GM23338 (cell line): Measurements from ENCODE around the gene GPR137C. TPM values are rescaled to one million over a fixed set of nuclear protein-coding genes. Genes with fewer than 3 reads are reported as not detected.

Experiments used
- ATAC-seq: fragments of 200-7000 bp; cut with Tn5 transposase; 3 replicates; pipeline ENCODE4 v1.9.1; 2020
- DNase-seq: peaks from one replicate; pipeline ENCODE4 v3.0.0-alpha.2; 2015; ENCODE audit warnings: low spot score
- H2AFZ ChIP-seq: fragments of 200-600 bp; sonication (generic); 2 replicates; pipeline ENCODE4 v1.8.0; 2016; ENCODE audit warnings: antibody characterized with exemption, mild to moderate bottlenecking, moderate library complexity
- H3F3A ChIP-seq: fragments of 200-600 bp; sonication (generic); replicated peaks from 2 replicates; pipeline ENCODE4 v1.8.0; 2017; ENCODE audit warnings: antibody characterized with exemption, mixed run types, low read depth
- H3K27ac ChIP-seq: fragments of 200-600 bp; sonication (generic); 2 replicates; pipeline ENCODE4 v1.6.1; 2016; ENCODE audit warnings: low read depth
- H3K27me3 ChIP-seq: fragments of 200-600 bp; sonication (generic); 2 replicates; pipeline ENCODE4 v1.8.0; 2016; ENCODE audit warnings: mild to moderate bottlenecking, mixed run types, moderate library complexity; ENCODE audit not compliant: insufficient read depth
- H3K36me3 ChIP-seq: fragments of 200-600 bp; sonication (generic); 2 replicates; pipeline ENCODE4 v1.8.0; 2016; ENCODE audit warnings: mild to moderate bottlenecking; ENCODE audit not compliant: insufficient read depth
- H3K4me1 ChIP-seq: fragments of 200-600 bp; sonication (generic); 2 replicates; pipeline ENCODE4 v1.8.0; 2016; ENCODE audit warnings: mild to moderate bottlenecking, moderate library complexity; ENCODE audit not compliant: insufficient read depth
- H3K4me2 ChIP-seq: fragments of 200-600 bp; sonication (generic); 2 replicates; pipeline ENCODE4 v1.7.1; 2017; ENCODE audit warnings: mixed run types
- H3K4me3 ChIP-seq: fragments of 200-600 bp; sonication (generic); 2 replicates; pipeline ENCODE4 v1.6.1; 2016; ENCODE audit warnings: mixed run types
- H3K79me2 ChIP-seq: fragments of 200-600 bp; sonication (generic); replicated peaks from 2 replicates; pipeline ENCODE4 v1.8.0; 2017; ENCODE audit warnings: mild to moderate bottlenecking; ENCODE audit not compliant: insufficient read depth
- H3K9me2 ChIP-seq: fragments of 200-600 bp; sonication (generic); 2 replicates; pipeline ENCODE4 v1.8.0; 2017; ENCODE audit not compliant: insufficient read depth
- H4K20me1 ChIP-seq: fragments of 200-600 bp; sonication (generic); replicated peaks from 2 replicates; pipeline ENCODE4 v1.8.0; 2017; ENCODE audit warnings: mild to moderate bottlenecking; ENCODE audit not compliant: insufficient read depth
- H3K27ac Mint-ChIP-seq: 2 replicates; pipeline ENCODE4 v1.8.0; 2020; ENCODE audit warnings: inconsistent platforms, mild to moderate bottlenecking, moderate library complexity, mixed read lengths
- H3K27me3 Mint-ChIP-seq: 3 replicates; pipeline ENCODE4 v1.8.0; 2022; ENCODE audit warnings: low read depth, mild to moderate bottlenecking, moderate library complexity, mixed read lengths, inconsistent platforms; ENCODE audit not compliant: insufficient read depth, poor library complexity
- H3K36me3 Mint-ChIP-seq: 3 replicates; pipeline ENCODE4 v1.8.0; 2021; ENCODE audit warnings: low read depth, mild to moderate bottlenecking, inconsistent platforms, moderate library complexity, mixed read lengths
- H3K4me1 Mint-ChIP-seq: 3 replicates; pipeline ENCODE4 v1.8.0; 2020; ENCODE audit warnings: mild to moderate bottlenecking, inconsistent platforms, mixed read lengths
- H3K4me3 Mint-ChIP-seq: 3 replicates; pipeline ENCODE4 v1.8.0; 2021; ENCODE audit warnings: moderate library complexity, mild to moderate bottlenecking, inconsistent platforms, mixed read lengths
- H3K9me3 Mint-ChIP-seq: 3 replicates; pipeline ENCODE4 v1.8.0; 2020; ENCODE audit warnings: moderate library complexity, mild to moderate bottlenecking, inconsistent platforms, mixed read lengths
- CREB1 ChIP-seq: fragments of 250-450 bp; sonication (Bioruptor Pico); IDR thresholded peaks from 2 replicates; pipeline ENCODE4 v1.5.0; 2020; ENCODE audit warnings: low read depth, mild to moderate bottlenecking, moderate library complexity
- ETS1 ChIP-seq: IDR thresholded peaks from 2 replicates; pipeline ENCODE4 v1.6.1; 2016; ENCODE audit warnings: antibody characterized with exemption
- EZH2phosphoT487 ChIP-seq: fragments of 200-600 bp; sonication (generic); IDR thresholded peaks from one replicate; pipeline ENCODE4 v1.8.1; 2018; ENCODE audit warnings: antibody characterized with exemption; ENCODE audit not compliant: unreplicated experiment
- JUNB ChIP-seq: IDR thresholded peaks from one replicate; pipeline ENCODE4 v1.6.1; 2016; ENCODE audit warnings: antibody characterized with exemption; ENCODE audit not compliant: unreplicated experiment
- NANOG ChIP-seq: IDR thresholded peaks from 2 replicates; pipeline ENCODE4 v1.6.1; 2016; ENCODE audit warnings: antibody characterized with exemption, borderline replicate concordance
- POLR2AphosphoS5 ChIP-seq: IDR thresholded peaks from 2 replicates; pipeline ENCODE4 v1.6.1; 2016; ENCODE audit warnings: antibody characterized with exemption, low read depth
- STAT1 ChIP-seq: IDR thresholded peaks from one replicate; pipeline ENCODE4 v1.6.1; 2016; ENCODE audit warnings: antibody characterized with exemption; ENCODE audit not compliant: unreplicated experiment
- ZNF114 ChIP-seq: fragments of 250-450 bp; sonication (Bioruptor Pico); IDR thresholded peaks from 2 replicates; pipeline ENCODE4 v1.5.0; 2020; ENCODE audit warnings: mild to moderate bottlenecking, moderate library complexity
- ZNF331 ChIP-seq: fragments of 250-450 bp; sonication (Bioruptor Pico); IDR thresholded peaks from 2 replicates; pipeline ENCODE4 v1.5.0; 2020; ENCODE audit warnings: low read depth, mild to moderate bottlenecking, moderate library complexity
- polyA plus RNA-seq: library from polyadenylated mRNA; unstranded; fragments of >200 nt; fragmentation: Nextera tagmentation; extraction: Ambion mirVana; gene quantifications from 2 replicates; pipeline ENCODE4 v1.2.1, GENCODE V29; 2016
- total RNA-seq: library from RNA; depleted of rRNA; stranded (reverse); fragments of >200 nt; shearing (Covaris generic); gene quantifications from 2 replicates; pipeline ENCODE4 v1.2.3, GENCODE V29; 2014
- TF ChIP-seq, protein P1 (sequence below), 2 experiments: fragments of 200-600 bp in 1 of 2; sonication (generic) in 1 of 2; conservative IDR thresholded peaks; 2 replicates each; pipeline versions ENCODE4 v1.5.1 to v1.6.1; 2016 to 2017; ENCODE audit warnings: antibody characterized with exemption in 2 of 2, low read depth in 2 of 2, mild to moderate bottlenecking in 2 of 2, moderate library complexity in 1 of 2
- TF ChIP-seq, protein P2 (sequence below): fragments of 250-450 bp; sonication (Bioruptor Pico); IDR thresholded peaks from 2 replicates; pipeline ENCODE4 v1.5.0; 2020; ENCODE audit warnings: mild to moderate bottlenecking, moderate library complexity

GPR137C gene
- total and polyA plus RNA-seq, 2 experiments from 2014 or later, result 2.2 to 5.2 TPM

DNA sequence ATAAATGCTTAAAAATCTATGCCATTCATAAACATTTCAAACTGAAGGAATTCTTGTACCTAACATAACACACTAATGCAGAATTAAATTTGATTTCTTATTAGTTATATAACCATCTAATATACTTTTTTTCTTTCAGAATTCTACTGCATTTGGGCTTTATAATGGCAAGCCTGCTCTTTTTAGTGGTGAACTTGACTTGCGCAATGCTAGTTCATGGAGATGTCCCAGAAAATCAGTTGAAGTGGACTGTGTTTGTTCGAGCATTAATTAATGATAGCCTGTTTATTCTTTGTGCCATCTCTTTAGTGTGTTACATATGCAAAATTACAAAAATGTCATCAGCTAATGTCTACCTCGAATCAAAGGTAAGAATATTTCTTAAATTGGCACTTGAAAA lies 47.3 kb downstream of the GPR137C start (continued):
- TF ChIP-seq, protein P1, sequence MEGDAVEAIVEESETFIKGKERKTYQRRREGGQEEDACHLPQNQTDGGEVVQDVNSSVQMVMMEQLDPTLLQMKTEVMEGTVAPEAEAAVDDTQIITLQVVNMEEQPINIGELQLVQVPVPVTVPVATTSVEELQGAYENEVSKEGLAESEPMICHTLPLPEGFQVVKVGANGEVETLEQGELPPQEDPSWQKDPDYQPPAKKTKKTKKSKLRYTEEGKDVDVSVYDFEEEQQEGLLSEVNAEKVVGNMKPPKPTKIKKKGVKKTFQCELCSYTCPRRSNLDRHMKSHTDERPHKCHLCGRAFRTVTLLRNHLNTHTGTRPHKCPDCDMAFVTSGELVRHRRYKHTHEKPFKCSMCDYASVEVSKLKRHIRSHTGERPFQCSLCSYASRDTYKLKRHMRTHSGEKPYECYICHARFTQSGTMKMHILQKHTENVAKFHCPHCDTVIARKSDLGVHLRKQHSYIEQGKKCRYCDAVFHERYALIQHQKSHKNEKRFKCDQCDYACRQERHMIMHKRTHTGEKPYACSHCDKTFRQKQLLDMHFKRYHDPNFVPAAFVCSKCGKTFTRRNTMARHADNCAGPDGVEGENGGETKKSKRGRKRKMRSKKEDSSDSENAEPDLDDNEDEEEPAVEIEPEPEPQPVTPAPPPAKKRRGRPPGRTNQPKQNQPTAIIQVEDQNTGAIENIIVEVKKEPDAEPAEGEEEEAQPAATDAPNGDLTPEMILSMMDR (conservative IDR thresholded peaks at IDR 0.05; ENCODE audit: low read depth in 2 of 2), result no peak
- TF ChIP-seq JUNB, result no peak
- TF ChIP-seq POLR2AphosphoS5, result no peak
- TF ChIP-seq ZNF331 (CRISPR knock-in tag), result no peak

GRCh38 chr14:52602131-52602530 lies 49.5 kb downstream of the GPR137C start:
- Mint-ChIP-seq H3K27me3 (peaks cover 1% of the 10 kb centered on the region), H3K27ac (no peak overlapping the region), H3K4me1 (no peaks in the 10 kb centered on the region), H3K36me3 (peaks cover 17% of the 10 kb centered on the region), H3K9me3 (peaks cover 8% of the 10 kb centered on the region), H3K4me3 (no peak overlapping the region)
- Histone ChIP-seq H3K4me3 (no peak overlapping the region), H3K79me2 (no peaks in the 10 kb centered on the region), H3K27me3 (no peaks in the 10 kb centered on the region), H3K36me3 (no peaks in the 10 kb centered on the region), H4K20me1 (no peaks in the 10 kb centered on the region), H3F3A (no peaks in the 10 kb centered on the region), H3K27ac (no peak overlapping the region), H3K4me2 (no peak overlapping the region), H2AFZ (no peak overlapping the region), H3K9me2 (no peaks in the 10 kb centered on the region), H3K4me1 (no peaks in the 10 kb centered on the region)
- ATAC-seq (no peak), DNase-seq (no peak)
- TF ChIP-seq NANOG (no peak), ZNF331 (CRISPR knock-in tag) (no peak), POLR2AphosphoS5 (no peak), STAT1 (no peak), JUNB (no peak), CREB1 (no peak), EZH2phosphoT487 (no peak), ETS1 (no peak), ZNF114 (CRISPR knock-in tag) (no peak)
- TF ChIP-seq, protein P1 (conservative IDR thresholded peaks at IDR 0.05; ENCODE audit: low read depth in 2 of 2), result no peak
- TF ChIP-seq, protein P2, sequence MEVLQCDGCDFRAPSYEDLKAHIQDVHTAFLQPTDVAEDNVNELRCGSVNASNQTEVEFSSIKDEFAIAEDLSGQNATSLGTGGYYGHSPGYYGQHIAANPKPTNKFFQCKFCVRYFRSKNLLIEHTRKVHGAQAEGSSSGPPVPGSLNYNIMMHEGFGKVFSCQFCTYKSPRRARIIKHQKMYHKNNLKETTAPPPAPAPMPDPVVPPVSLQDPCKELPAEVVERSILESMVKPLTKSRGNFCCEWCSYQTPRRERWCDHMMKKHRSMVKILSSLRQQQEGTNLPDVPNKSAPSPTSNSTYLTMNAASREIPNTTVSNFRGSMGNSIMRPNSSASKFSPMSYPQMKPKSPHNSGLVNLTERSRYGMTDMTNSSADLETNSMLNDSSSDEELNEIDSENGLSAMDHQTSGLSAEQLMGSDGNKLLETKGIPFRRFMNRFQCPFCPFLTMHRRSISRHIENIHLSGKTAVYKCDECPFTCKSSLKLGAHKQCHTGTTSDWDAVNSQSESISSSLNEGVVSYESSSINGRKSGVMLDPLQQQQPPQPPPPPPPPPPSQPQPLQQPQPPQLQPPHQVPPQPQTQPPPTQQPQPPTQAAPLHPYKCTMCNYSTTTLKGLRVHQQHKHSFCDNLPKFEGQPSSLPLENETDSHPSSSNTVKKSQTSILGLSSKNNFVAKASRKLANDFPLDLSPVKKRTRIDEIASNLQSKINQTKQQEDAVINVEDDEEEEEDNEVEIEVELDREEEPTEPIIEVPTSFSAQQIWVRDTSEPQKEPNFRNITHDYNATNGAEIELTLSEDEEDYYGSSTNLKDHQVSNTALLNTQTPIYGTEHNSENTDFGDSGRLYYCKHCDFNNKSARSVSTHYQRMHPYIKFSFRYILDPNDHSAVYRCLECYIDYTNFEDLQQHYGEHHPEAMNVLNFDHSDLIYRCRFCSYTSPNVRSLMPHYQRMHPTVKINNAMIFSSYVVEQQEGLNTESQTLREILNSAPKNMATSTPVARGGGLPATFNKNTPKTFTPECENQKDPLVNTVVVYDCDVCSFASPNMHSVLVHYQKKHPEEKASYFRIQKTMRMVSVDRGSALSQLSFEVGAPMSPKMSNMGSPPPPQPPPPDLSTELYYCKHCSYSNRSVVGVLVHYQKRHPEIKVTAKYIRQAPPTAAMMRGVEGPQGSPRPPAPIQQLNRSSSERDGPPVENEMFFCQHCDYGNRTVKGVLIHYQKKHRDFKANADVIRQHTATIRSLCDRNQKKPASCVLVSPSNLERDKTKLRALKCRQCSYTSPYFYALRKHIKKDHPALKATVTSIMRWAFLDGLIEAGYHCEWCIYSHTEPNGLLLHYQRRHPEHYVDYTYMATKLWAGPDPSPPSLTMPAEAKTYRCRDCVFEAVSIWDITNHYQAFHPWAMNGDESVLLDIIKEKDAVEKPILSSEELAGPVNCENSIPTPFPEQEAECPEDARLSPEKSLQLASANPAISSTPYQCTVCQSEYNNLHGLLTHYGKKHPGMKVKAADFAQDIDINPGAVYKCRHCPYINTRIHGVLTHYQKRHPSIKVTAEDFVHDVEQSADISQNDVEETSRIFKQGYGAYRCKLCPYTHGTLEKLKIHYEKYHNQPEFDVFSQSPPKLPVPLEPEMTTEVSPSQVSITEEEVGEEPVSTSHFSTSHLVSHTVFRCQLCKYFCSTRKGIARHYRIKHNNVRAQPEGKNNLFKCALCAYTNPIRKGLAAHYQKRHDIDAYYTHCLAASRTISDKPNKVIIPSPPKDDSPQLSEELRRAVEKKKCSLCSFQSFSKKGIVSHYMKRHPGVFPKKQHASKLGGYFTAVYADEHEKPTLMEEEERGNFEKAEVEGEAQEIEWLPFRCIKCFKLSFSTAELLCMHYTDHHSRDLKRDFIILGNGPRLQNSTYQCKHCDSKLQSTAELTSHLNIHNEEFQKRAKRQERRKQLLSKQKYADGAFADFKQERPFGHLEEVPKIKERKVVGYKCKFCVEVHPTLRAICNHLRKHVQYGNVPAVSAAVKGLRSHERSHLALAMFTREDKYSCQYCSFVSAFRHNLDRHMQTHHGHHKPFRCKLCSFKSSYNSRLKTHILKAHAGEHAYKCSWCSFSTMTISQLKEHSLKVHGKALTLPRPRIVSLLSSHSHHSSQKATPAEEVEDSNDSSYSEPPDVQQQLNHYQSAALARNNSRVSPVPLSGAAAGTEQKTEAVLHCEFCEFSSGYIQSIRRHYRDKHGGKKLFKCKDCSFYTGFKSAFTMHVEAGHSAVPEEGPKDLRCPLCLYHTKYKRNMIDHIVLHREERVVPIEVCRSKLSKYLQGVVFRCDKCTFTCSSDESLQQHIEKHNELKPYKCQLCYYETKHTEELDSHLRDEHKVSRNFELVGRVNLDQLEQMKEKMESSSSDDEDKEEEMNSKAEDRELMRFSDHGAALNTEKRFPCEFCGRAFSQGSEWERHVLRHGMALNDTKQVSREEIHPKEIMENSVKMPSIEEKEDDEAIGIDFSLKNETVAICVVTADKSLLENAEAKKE (CRISPR knock-in tag), result no peak
